Measurements from ENCODE around the gene SHISAL1.
"Not testable (repeated sequence)": the region's sequence is repeated elsewhere in the genome, so short reads cannot be mapped to it uniquely, and the experiment has no call there.

The SHISAL1 gene

GRCh38 chr22:44328326-44328725 lies 15.6 kb upstream of the SHISAL1 start:
- no peak for DNase-seq (ENCODE audit: low read depth in 2 of 2)

- DNase-seq (ENCODE audit: low read depth in 2 of 2) = no peak
Observed at GRCh38 chr22:44326491-44326885, 13.7 kb upstream of the SHISAL1 start.

GRCh38 chr22:44325718-44326490 lies 13.2 kb upstream of the SHISAL1 start:
- DNase-seq (ENCODE audit: low read depth in 2 of 2) = no peak

- DNase-seq (ENCODE audit: low read depth in 2 of 2) = not testable (repeated sequence)
Observed at GRCh38 chr22:44323140-44323790, 10.5 kb upstream of the SHISAL1 start.

- no peak for DNase-seq (ENCODE audit: low read depth in 2 of 2)
Observed at GRCh38 chr22:44319685-44320084, 6.9 kb upstream of the SHISAL1 start.

- no peak for DNase-seq (ENCODE audit: low read depth in 2 of 2)
Observed at GRCh38 chr22:44318751-44319150, 6.0 kb upstream of the SHISAL1 start.

GRCh38 chr22:44317886-44318637 lies 5.3 kb upstream of the SHISAL1 start:
- no peak for DNase-seq (ENCODE audit: low read depth in 2 of 2)

GRCh38 chr22:44317123-44317444 lies 4.3 kb upstream of the SHISAL1 start:
- no peak for DNase-seq (ENCODE audit: low read depth in 2 of 2)

GRCh38 chr22:44316393-44317122 lies 3.8 kb upstream of the SHISAL1 start:
- no peak for DNase-seq (ENCODE audit: low read depth in 2 of 2)

- DNase-seq (ENCODE audit: low read depth in 2 of 2) = no peak
Observed at GRCh38 chr22:44314425-44315067, 1.8 kb upstream of the SHISAL1 start.

- no peak for DNase-seq (ENCODE audit: low read depth in 2 of 2)
Observed at GRCh38 chr22:44313385-44314006, 745 bp upstream of the SHISAL1 start.

- DNase-seq (ENCODE audit: low read depth in 2 of 2) = no peak
Observed at GRCh38 chr22:44311855-44312170, 938 bp downstream of the SHISAL1 start.

GRCh38 chr22:44311104-44311854 lies 1.5 kb downstream of the SHISAL1 start:
- no peak for DNase-seq (ENCODE audit: low read depth in 2 of 2)

GRCh38 chr22:44309647-44310046 lies 3.1 kb downstream of the SHISAL1 start:
- no peak for DNase-seq (ENCODE audit: low read depth in 2 of 2)

GRCh38 chr22:44309137-44309536 lies 3.6 kb downstream of the SHISAL1 start:
- no peak for DNase-seq (ENCODE audit: low read depth in 2 of 2)

GRCh38 chr22:44307509-44308169 lies 5.1 kb downstream of the SHISAL1 start:
- no peak for DNase-seq (ENCODE audit: low read depth in 2 of 2)

GRCh38 chr22:44305888-44306287 lies 6.9 kb downstream of the SHISAL1 start:
- DNase-seq (ENCODE audit: low read depth in 2 of 2) = no peak

GRCh38 chr22:44305455-44305854 lies 7.3 kb downstream of the SHISAL1 start:
- DNase-seq (ENCODE audit: low read depth in 2 of 2) = no peak

- no peak for DNase-seq (ENCODE audit: low read depth in 2 of 2)
Observed at GRCh38 chr22:44304911-44305310, 7.8 kb downstream of the SHISAL1 start.

- no peak for DNase-seq (ENCODE audit: low read depth in 2 of 2)
Observed at GRCh38 chr22:44304354-44304753, 8.4 kb downstream of the SHISAL1 start.
